HS-27A (cell line): ENCODE data around the gene MEX3A.
"Not testable (repeated sequence)": the region's sequence is repeated elsewhere in the genome, so short reads cannot be mapped to it uniquely, and the experiment has no call there.

Experiments used
- DNase-seq: peaks from one replicate; pipeline ENCODE4 v3.0.0-alpha.2; 2012; ENCODE audit warnings: low read depth, missing footprints

Gene MEX3A

DNA sequence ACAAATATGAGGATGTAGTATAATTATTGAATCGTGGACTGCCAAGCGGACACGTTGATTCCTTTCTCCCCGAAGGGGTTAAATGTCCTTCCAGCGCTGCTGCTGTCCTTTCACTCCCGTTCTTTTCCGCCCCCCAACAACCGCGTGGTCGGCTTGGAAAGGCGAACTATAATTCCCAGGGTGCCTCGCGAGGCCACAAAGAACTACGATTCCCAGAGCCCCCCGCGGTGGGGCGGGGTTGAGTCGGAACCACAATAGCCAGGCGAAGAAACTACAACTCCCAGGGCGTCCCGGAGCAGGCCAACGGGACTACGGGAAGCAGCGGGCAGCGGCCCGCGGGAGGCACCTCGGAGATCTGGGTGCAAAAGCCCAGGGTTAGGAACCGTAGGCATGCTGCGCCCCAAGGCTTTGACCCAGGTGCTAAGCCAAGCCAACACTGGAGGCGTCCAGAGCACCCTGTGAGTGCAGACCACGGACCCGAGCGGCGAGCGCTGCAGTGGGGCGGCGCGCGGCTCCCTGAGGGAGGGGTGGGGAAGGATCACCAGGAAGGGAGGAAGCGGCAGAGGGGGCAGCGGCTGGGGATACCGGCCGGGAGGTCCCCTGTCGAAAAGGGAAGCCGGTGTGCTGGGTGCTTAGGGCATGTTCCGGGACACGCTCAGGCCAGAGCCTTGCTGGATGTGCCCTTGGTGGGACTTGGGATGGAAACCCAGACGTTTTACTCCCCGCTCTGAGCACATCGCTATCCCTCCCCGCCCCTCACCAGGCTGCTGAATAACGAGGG is 27.6 kb downstream of the MEX3A start, which contains the start of gene LAMTOR2:
Gene LAMTOR2, plus strand, starts transcription at position 283 of the 781 bp plus-strand sequence. Its CDS starts 108 bp downstream, at position 391.
- DNase-seq, result peak; percentile 88

DNA sequence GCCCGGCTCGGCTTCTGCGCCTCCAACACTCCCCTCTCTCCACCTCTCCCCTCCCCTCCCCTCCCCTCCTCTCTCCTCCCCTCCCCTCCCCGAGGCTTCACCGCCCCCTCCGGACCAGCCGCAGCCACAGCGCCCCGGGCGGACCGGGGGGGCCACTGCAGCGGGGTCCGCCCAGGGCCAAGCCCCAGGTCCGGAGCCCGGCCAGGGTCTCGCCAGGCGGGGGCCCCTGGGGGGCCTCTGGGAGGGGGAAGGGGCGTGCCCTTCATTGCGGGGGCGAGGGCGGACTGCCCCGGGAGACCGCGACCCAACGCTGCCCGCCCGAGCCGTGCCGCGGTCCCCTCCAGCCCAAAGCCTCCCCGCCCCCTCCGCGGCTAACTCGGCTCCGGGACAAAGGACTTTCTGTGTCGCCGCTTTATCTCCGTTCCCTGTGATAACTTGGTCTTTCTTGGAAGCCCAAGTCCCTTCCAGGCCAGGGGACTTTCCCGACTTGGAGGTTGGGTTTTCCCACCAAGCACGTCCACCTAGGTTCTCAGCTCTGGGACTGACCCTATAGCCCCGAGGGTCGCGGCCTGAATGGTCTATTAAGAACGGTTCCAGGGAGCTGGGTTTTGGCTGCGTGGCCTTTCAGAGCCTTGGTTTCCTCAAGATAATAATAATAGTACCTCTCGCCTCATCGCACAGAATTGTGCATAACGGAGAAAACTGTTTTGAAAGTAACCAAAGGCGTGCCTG is 28.3 kb downstream of the MEX3A start, which contains the start of gene UBQLN4:
Gene UBQLN4, minus strand, starts transcription at position 31 of the 732 bp plus-strand sequence. CDS start 97 bp downstream, outside the sequence.
- DNase-seq, result peak; percentile 39

DNA sequence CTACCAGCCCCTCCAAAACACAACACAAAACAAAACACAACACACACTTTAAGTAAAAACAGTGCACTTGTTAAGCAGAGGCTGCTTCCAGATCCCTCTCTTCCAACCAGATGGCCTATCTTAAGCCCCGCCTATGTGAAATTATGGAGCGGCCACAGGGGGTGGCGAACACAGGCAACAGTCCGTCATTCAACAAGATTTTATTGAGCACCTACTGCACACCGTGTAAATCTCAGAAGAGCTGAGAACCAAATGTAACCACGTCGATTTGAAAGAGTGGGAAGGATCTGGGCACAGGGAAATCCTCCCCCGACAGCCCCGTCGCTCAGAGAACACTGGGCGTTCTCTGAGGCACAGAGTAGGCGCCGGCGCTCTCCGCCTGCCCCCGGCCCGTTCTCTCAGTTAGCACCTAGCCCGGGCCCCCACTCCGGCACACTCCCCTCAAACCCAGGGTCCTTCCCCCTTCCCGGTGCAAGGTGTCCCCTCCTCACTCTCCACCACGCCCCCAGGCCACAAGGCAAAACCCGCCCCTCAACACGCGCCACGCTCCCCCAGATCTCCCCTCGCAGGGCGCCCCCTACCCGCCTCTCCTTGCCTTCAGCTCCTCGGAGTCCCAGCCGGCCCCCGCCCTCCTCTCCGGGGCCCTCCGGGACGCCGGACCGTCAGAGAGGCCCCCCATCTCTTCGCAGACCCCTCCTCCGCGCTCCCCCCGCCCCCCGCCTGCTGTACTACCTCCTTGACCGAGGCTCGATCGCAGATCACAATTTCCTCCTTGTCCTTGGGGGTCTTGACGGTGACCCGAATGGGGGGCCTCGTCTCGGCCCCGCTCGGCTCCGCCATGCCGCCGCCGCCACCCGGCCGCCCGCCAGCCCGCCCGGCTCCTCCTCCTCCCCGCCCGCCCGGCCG is 29.1 kb downstream of the MEX3A start:
- peak; percentile 38 for DNase-seq

DNA sequence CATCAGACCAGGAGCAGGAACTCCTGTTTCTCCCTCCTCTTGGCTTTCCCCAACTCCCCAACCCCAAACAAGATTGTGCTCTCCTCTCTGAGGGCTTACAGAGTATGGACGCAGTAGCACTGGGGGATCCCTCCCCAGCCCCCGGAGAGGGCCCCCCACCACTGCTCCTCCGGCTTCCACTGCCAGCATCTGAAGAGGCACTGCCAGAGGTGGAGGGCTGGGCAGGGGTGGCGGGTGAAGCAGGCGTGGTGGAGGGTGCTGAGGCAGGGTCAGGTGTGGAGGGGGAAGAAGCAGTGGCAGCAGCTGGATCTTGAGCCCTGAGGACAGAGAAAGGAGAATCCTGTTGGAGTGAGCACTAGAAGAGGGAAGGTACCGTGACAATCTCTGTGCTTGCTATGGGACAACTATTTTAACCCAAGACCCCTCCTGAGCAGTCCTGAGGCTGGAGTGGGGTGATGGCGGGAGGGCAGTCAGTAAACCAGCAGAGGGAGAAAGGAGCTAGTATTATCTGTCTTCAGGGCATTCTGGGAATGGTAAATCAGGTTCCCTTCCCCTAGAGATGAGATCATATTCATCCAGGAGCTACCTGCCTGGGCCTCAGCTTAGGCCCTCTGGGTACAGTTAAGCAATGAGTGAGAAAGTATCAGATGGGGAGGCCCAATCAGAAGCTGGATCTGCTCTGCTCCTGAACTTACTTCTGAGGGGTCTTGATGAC is 31.1 kb downstream of the MEX3A start:
- no peak for DNase-seq

DNA sequence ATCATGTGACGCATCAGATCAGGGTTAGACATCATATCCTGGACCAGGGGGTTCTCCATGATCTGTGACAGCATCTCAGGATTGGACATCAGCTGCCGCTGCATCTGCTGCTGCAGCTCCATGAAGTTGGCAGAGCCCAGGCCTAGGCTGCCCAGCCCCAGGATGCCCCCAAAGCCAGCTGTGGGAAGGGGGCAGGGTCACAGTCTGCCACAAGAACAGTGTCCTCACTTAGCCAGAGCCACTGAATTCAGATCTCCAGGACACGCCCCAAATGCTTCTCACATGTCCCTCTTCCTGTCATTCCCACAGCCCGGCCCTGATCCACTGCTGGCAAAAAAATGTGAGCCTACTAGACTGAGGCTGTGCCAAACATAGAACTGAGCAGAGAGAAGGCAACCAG is 31.9 kb downstream of the MEX3A start:
- no peak for DNase-seq

DNA sequence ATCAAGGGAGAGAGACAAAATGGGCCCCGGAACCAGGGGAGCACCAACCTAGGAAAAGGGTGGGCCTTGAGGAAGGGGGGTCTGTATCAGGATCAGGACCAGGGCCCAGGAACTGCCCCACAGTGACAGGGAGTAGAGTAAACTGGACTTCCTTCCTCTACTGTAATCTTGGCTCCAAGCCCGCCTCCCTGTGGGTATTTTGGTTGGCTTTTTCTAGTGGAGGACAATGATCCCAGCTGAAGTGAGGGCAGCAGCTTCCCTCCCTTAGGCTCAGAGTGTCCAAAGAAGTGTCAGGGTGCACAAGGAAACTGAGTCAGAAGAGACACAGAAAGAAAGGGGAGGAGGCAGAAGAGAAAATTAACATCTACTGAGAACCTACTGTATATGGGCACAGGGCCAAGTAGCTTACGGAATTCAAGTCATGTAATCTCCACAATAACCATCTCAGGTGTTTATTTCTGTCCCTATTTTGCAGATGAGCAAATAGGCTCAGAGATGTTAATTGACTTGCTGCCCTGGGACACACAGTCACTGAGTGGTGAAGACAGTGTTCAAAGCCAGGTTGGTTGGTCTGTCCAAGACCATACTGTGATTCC is 33.5 kb downstream of the MEX3A start:
- no peak for DNase-seq

DNA sequence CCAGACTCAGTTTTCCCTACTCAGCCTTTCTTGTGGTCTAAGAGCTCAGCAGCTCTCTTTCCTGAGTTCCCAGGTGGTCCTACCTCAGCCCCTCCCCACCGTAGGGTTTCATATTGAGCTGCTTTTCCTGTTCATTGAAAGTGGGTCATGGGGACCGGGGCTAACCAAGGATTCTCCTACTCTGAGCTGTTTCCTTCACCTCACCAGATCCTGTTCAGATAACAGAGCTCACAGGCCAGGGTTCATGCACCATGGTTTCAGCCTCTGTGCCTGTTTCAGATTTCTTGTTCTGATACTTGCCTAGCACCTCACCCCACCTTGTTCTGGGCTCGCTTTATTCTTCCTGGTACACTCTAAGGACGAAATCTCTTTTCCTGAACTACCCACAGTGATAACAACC is 37.2 kb downstream of the MEX3A start:
- DNase-seq, result no peak

DNA sequence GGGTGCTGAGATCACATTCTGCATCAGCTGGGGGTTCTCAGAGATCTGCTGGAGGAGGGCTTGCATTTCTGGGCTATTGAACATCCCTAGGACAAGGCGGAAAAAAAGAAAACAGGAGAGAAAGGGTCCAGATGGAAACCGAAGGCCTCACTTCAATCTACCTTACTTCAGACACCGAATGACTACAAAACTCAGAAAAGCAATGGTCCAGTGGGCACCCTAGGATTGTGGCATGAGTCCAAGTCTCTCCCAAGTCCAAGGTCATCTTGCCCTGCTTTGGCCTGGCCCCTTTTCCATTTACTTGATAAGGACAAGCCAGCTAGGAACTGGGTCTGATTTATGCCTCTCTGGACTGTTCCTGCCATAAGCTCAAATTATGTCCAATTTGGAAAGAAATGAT is 39.4 kb downstream of the MEX3A start:
- DNase-seq, result no peak

DNA sequence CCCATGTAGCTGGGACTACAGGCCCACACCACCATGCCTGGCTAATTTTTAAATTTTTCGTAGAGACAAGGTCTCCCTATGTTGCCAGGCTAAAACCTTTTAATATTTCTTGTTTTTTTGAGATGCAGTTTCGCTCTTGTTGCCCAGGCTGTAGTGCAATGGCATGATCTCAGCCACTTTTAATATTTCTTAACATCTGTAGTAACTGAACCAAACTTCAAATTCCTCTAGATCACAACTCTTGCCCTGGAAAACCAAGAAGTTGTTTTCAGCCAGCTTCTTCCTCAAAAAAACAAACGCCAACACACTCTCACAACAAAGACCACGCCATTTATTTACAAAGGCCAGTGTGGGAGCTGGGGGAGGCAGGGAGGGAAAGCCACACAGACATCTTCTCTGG is 47.3 kb downstream of the MEX3A start:
- not testable (repeated sequence) for DNase-seq

DNA sequence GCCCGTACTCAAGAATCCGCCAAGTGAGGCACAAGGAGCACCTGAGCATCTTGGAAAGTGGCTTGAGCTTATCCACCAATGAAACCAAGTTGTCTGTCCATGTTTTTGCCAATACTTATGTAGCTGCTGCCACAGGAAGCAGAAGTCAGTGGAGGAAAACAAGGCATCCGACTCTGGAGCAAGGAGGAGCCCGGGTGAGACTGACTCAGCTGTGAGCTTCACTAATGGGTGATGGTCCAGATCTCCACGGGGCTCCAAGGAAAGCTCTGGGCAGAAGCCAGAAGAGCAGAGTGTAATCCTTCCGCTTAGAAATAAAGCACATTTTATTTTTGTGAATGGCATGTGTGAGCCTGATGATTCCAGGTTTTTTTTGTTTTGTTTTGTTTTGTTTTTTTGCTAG is 49.3 kb downstream of the MEX3A start:
- DNase-seq, result no peak

DNA sequence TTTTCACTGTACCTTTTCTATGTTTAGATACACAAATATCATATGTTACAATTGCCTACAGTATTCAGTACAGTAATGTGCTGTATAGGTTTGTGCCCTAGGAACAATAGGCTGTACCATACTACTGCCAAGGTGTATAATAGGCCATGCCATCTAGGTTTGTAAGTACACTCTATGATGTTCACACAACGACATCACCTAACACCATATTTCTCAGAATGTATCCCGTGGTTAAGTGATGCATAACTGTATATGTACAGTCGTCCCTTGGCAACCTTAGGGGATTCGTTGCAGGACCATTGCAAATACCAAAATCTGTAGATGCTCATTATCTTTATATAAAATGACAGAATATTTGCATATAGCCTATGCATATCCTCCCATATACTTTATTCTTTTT is 55.7 kb downstream of the MEX3A start:
- no peak for DNase-seq

DNA sequence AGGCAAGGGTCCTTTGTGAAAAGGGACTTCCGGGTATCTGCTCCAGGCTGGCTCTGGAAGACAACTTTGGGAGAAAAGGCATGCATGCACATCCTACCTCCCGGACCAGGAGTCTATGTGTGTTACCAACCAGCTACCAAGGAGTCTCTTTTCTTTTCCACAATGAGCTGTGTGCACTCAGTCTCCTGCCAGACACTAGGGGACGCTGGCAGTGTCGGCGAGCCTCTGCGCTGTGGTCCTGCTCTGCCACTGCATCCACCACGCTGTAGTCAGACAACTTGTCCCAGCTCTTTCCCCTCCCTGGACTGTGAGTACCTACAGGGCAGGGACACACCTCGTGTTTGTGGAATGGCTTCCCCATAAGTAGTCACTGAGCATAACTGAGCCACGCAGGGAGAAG is 56.4 kb downstream of the MEX3A start:
- no peak for DNase-seq

DNA sequence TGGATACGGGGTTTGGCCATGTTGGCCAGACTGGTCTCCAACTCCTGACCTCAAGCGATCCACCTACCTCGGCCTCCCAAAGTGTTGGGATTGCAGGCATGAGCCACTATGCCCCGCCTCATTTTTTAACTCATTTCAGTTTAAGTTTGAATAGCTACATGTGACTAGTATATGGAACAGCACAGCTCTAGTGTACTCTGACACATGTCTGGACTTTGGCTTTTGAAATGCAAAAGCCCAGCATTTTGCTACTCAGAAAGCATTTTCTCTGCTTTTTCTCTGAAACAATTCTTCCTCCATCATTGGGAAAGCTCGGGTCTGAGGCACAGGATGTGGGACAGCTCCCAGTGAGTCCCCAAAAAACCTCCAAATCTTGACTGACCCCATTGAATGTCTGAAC is 57.5 kb downstream of the MEX3A start:
- DNase-seq, result no peak
